Neutrophil (primary cell): ENCODE measurements around the gene LARGE1.

ENCODE experiments used
- H3K27ac ChIP-seq: fragments of 200-600 bp; sonication (generic); 2 replicates; pipeline ENCODE4 v1.5.1; 2016; ENCODE audit warnings: mild to moderate bottlenecking, moderate library complexity
- H3K27me3 ChIP-seq: fragments of 200-600 bp; sonication (generic); 2 replicates; pipeline ENCODE4 v1.6.0; 2016; ENCODE audit warnings: mild to moderate bottlenecking
- H3K36me3 ChIP-seq: fragments of 200-600 bp; sonication (generic); 2 replicates; pipeline ENCODE4 v1.5.1; 2017
- H3K4me1 ChIP-seq, 2 experiments: fragments of 200-600 bp in 1 of 2; sonication (generic) in 1 of 2; 1 replicate in 1 of 2; 2 replicates in 1 of 2; pipeline versions ENCODE4 v1.5.1 to v1.6.1; 2013 to 2016; ENCODE audit warnings: low read depth in 1 of 2, low read length in 1 of 2, mild to moderate bottlenecking in 1 of 2, moderate library complexity in 1 of 2; ENCODE audit not compliant: control insufficient read depth in 1 of 2, insufficient read depth in 1 of 2
- H3K4me3 ChIP-seq, 2 experiments: fragments of 200-600 bp in 1 of 2; sonication (generic) in 1 of 2; 1 replicate in 1 of 2; 2 replicates in 1 of 2; pipeline ENCODE4 v1.5.1; 2013 to 2016; ENCODE audit warnings: low read depth in 1 of 2, low read length in 1 of 2, mild to moderate bottlenecking in 1 of 2, moderate library complexity in 1 of 2
- H3K9me3 ChIP-seq: fragments of 200-600 bp; sonication (generic); 2 replicates; pipeline ENCODE4 v1.5.1; 2016
- CTCF ChIP-seq: fragments of 200-600 bp; sonication (generic); IDR thresholded peaks from 2 replicates; pipeline ENCODE4 v1.5.1; 2016; ENCODE audit warnings: antibody characterized with exemption

Gene LARGE1

GRCh38 chr22:33593818-33594217 is 326.5 kb downstream of the LARGE1 start:
- TF ChIP-seq CTCF: no peak
- Histone ChIP-seq H3K27ac (no peak overlapping the region), H3K9me3 (no peaks in the 10 kb centered on the region), H3K4me3 (no peak overlapping the region), H3K4me1 (no peaks in the 10 kb centered on the region), H3K27me3 (no peaks in the 10 kb centered on the region), H3K36me3 (no peaks in the 10 kb centered on the region)

- Histone ChIP-seq H3K27me3 (no peaks in the 10 kb centered on the region), H3K9me3 (no peaks in the 10 kb centered on the region), H3K27ac (no peak overlapping the region), H3K4me3 (no peak overlapping the region), H3K36me3 (no peaks in the 10 kb centered on the region), H3K4me1 (no peaks in the 10 kb centered on the region)
- TF ChIP-seq CTCF: no peak
Measured at GRCh38 chr22:33591946-33592345, 328.3 kb downstream of the LARGE1 start.

- Histone ChIP-seq H3K4me1 (no peaks in the 10 kb centered on the region), H3K9me3 (no peaks in the 10 kb centered on the region), H3K27ac (no peak overlapping the region), H3K27me3 (no peaks in the 10 kb centered on the region), H3K36me3 (no peaks in the 10 kb centered on the region), H3K4me3 (no peak overlapping the region)
- no peak for TF ChIP-seq CTCF
Measured at GRCh38 chr22:33589297-33589696, 331.0 kb downstream of the LARGE1 start.

- Histone ChIP-seq H3K4me1 (no peaks in the 10 kb centered on the region), H3K4me3 (no peak overlapping the region), H3K27me3 (no peaks in the 10 kb centered on the region), H3K9me3 (no peaks in the 10 kb centered on the region), H3K36me3 (no peaks in the 10 kb centered on the region), H3K27ac (no peak overlapping the region)
- TF ChIP-seq CTCF: no peak
Measured at GRCh38 chr22:33588860-33589259, 331.4 kb downstream of the LARGE1 start.

GRCh38 chr22:33584152-33584551 is 336.1 kb downstream of the LARGE1 start:
- no peak for TF ChIP-seq CTCF
- H3K36me3 ChIP-seq: no peaks in the 10 kb centered on the region
- H3K27ac ChIP-seq: no peak overlapping the region
- H3K9me3 ChIP-seq: no peaks in the 10 kb centered on the region
- no peak overlapping the region for H3K4me3 ChIP-seq
- no peaks in the 10 kb centered on the region for H3K27me3 ChIP-seq
- no peaks in the 10 kb centered on the region for H3K4me1 ChIP-seq

GRCh38 chr22:33582822-33583400 is 337.4 kb downstream of the LARGE1 start:
- Histone ChIP-seq H3K36me3 (no peaks in the 10 kb centered on the region), H3K27ac (no peak overlapping the region), H3K9me3 (no peaks in the 10 kb centered on the region), H3K4me3 (no peak overlapping the region), H3K27me3 (no peaks in the 10 kb centered on the region), H3K4me1 (no peaks in the 10 kb centered on the region)
- no peak for TF ChIP-seq CTCF
